ENCODE data around the gene SEPTIN1.
"Not testable (repeated sequence)": the region's sequence is repeated elsewhere in the genome, so short reads cannot be mapped to it uniquely, and the experiment has no call there.

Gene SEPTIN1

GRCh38 chr16:30335598-30336474 is 46.5 kb downstream of the SEPTIN1 start:
- DNase-seq = no peak

- peak; percentile 25 for DNase-seq
These were observed 47.2 kb downstream of the SEPTIN1 start for GRCh38 chr16:30335028-30335597.

GRCh38 chr16:30334473-30334989 is 47.8 kb downstream of the SEPTIN1 start:
- DNase-seq = not testable (repeated sequence)

Data from NCI-H1694 treated with DMSO at 0.1 percent for 48 hours (cell line).